SK-N-DZ (cell line): ENCODE results near the gene TMEM62.

Source experiments
- DNase-seq: peaks from one replicate; pipeline ENCODE4 v3.0.0-alpha.2; 2015; ENCODE audit warnings: low spot score
- small RNA-seq, 2 experiments: library from RNA; depleted of rRNA; stranded (forward); fragments of <200 nt; gene quantifications; one replicate each; pipeline ENCODE3, GENCODE V24; 2014

TMEM62 gene

GRCh38 chr15:43232289-43232874, 99.0 kb downstream of the TMEM62 start:
- DNase-seq: no peak

Small RNA genes within 50 kb of the gene (small RNA-seq; reads per million reads assigned to genes)
- gene AC068724.2: 0 reads per million in 2 experiments
